Measurements from ENCODE around the gene TNIK.

TNIK gene

GRCh38 chr3:171200052-171200749 lies 260.0 kb downstream of the TNIK start:
- no peak for DNase-seq (ENCODE audit: insufficient read length)
- TF ChIP-seq POLR2AphosphoS5 (IDR thresholded peaks at IDR 0.05; ENCODE audit: low read depth, low read length) = no peak
- TF ChIP-seq POLR2A (IDR thresholded peaks at IDR 0.05; ENCODE audit: low read depth, low read length) = no peak
- no peak for TF ChIP-seq TAF1 (IDR thresholded peaks at IDR 0.05; ENCODE audit: borderline replicate concordance, low read depth, low read length)
- FAIRE-seq = no peak

- TF ChIP-seq TAF1 (IDR thresholded peaks at IDR 0.05; ENCODE audit: borderline replicate concordance, low read depth, low read length) = no peak
- TF ChIP-seq POLR2AphosphoS5 (IDR thresholded peaks at IDR 0.05; ENCODE audit: low read depth, low read length) = no peak
- TF ChIP-seq POLR2A (IDR thresholded peaks at IDR 0.05; ENCODE audit: low read depth, low read length) = no peak
- FAIRE-seq (no peak), DNase-seq (ENCODE audit: insufficient read length) (no peak)
Measured at GRCh38 chr3:171199473-171199829, 260.8 kb downstream of the TNIK start.

GRCh38 chr3:171198781-171199472 lies 261.3 kb downstream of the TNIK start:
- TF ChIP-seq TAF1 (IDR thresholded peaks at IDR 0.05; ENCODE audit: borderline replicate concordance, low read depth, low read length) (no peak), POLR2A (IDR thresholded peaks at IDR 0.05; ENCODE audit: low read depth, low read length) (no peak), POLR2AphosphoS5 (IDR thresholded peaks at IDR 0.05; ENCODE audit: low read depth, low read length) (no peak)
- no peak for DNase-seq (ENCODE audit: insufficient read length)
- peak; percentile 46 for FAIRE-seq

- TF ChIP-seq TAF1 (IDR thresholded peaks at IDR 0.05; ENCODE audit: borderline replicate concordance, low read depth, low read length) (no peak), POLR2A (IDR thresholded peaks at IDR 0.05; ENCODE audit: low read depth, low read length) (no peak), POLR2AphosphoS5 (IDR thresholded peaks at IDR 0.05; ENCODE audit: low read depth, low read length) (no peak)
- no peak for FAIRE-seq
- DNase-seq (ENCODE audit: insufficient read length) = no peak
Measured at GRCh38 chr3:171195686-171196085, 264.5 kb downstream of the TNIK start.

- no peak for FAIRE-seq
- TF ChIP-seq POLR2A (IDR thresholded peaks at IDR 0.05; ENCODE audit: low read depth, low read length) (no peak), POLR2AphosphoS5 (IDR thresholded peaks at IDR 0.05; ENCODE audit: low read depth, low read length) (no peak), TAF1 (IDR thresholded peaks at IDR 0.05; ENCODE audit: borderline replicate concordance, low read depth, low read length) (no peak)
- DNase-seq (ENCODE audit: insufficient read length) = no peak
Measured at GRCh38 chr3:171194965-171195364, 265.2 kb downstream of the TNIK start.

GRCh38 chr3:171193693-171194092 lies 266.5 kb downstream of the TNIK start:
- DNase-seq (ENCODE audit: insufficient read length) (no peak), FAIRE-seq (peak; percentile 76)
- no peak for TF ChIP-seq POLR2AphosphoS5 (IDR thresholded peaks at IDR 0.05; ENCODE audit: low read depth, low read length)
- TF ChIP-seq TAF1 (IDR thresholded peaks at IDR 0.05; ENCODE audit: borderline replicate concordance, low read depth, low read length) = no peak
- TF ChIP-seq POLR2A (IDR thresholded peaks at IDR 0.05; ENCODE audit: low read depth, low read length) = no peak

GRCh38 chr3:171192176-171192854 lies 267.9 kb downstream of the TNIK start:
- FAIRE-seq (peak; percentile 58), DNase-seq (ENCODE audit: insufficient read length) (no peak)
- TF ChIP-seq POLR2A (IDR thresholded peaks at IDR 0.05; ENCODE audit: low read depth, low read length) (no peak), TAF1 (IDR thresholded peaks at IDR 0.05; ENCODE audit: borderline replicate concordance, low read depth, low read length) (no peak), POLR2AphosphoS5 (IDR thresholded peaks at IDR 0.05; ENCODE audit: low read depth, low read length) (no peak)

- FAIRE-seq (no peak), DNase-seq (ENCODE audit: insufficient read length) (no peak)
- no peak for TF ChIP-seq TAF1 (IDR thresholded peaks at IDR 0.05; ENCODE audit: borderline replicate concordance, low read depth, low read length)
- no peak for TF ChIP-seq POLR2A (IDR thresholded peaks at IDR 0.05; ENCODE audit: low read depth, low read length)
- no peak for TF ChIP-seq POLR2AphosphoS5 (IDR thresholded peaks at IDR 0.05; ENCODE audit: low read depth, low read length)
Measured at GRCh38 chr3:171190668-171191067, 269.5 kb downstream of the TNIK start.

GRCh38 chr3:171189394-171190080 lies 270.7 kb downstream of the TNIK start:
- FAIRE-seq (peak; percentile 73), DNase-seq (ENCODE audit: insufficient read length) (no peak)
- TF ChIP-seq POLR2AphosphoS5 (IDR thresholded peaks at IDR 0.05; ENCODE audit: low read depth, low read length) = no peak
- TF ChIP-seq TAF1 (IDR thresholded peaks at IDR 0.05; ENCODE audit: borderline replicate concordance, low read depth, low read length) = no peak
- no peak for TF ChIP-seq POLR2A (IDR thresholded peaks at IDR 0.05; ENCODE audit: low read depth, low read length)

- FAIRE-seq (peak; percentile 87), DNase-seq (ENCODE audit: insufficient read length) (no peak)
- TF ChIP-seq POLR2AphosphoS5 (IDR thresholded peaks at IDR 0.05; ENCODE audit: low read depth, low read length) (no peak), TAF1 (IDR thresholded peaks at IDR 0.05; ENCODE audit: borderline replicate concordance, low read depth, low read length) (no peak), POLR2A (IDR thresholded peaks at IDR 0.05; ENCODE audit: low read depth, low read length) (no peak)
Measured at GRCh38 chr3:171187706-171188290, 272.4 kb downstream of the TNIK start.

Data from GM12892 (cell line).